ENCODE data around the gene FAM222A.

DNA sequence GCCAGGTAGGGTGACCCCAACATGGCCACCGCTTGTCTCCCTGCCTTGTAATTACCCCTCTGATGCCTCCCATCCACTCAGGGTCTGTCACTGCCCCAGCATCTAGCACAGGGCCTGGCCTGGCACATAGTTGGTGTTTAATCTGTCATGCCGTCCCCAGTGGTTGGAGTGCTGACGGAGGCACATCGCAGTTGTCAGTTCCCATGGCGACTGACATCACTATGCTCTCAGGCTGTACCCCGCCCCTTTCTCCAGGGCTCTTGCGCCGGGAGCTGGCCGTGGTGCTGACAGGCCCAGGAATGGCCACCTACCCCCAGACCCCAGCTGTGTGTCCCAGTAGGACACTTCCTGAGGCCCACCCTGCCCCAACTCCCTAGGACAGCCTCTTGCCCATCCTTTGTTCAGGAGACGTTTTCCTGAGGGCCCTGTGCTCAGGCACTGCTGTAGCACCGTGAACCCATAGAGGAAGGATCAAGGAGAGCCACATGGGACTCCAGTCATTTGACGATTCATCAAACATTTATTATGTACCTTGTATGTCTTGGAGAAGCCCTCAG lies 23.0 kb downstream of the FAM222A start:
- TF ChIP-seq EZH2 (IDR thresholded peaks at IDR 0.05; ENCODE audit: insufficient read depth, poor library complexity, severe bottlenecking) (no peak), EZH2phosphoT487 (IDR thresholded peaks at IDR 0.05; ENCODE audit: insufficient read depth, low read depth) (no peak)

Measured in GM23248 (cell line).